SW 1271 (cell line): Measurements from ENCODE around the gene RBBP7.
A peak's percentile ranks its signal among the peaks of the same experiment; 100 is the strongest.

Experiments used
- DNase-seq, 2 experiments: peaks; one replicate each; lab custom pipeline; 2025; lab: John Stamatoyannopoulos, UW

Gene RBBP7

GRCh38 chrX:16826207-16826606, 44.0 kb downstream of the RBBP7 start:
- DNase-seq, result peak in 1 of 2 experiments; percentile 19

- DNase-seq, result no peak
These were observed 44.7 kb downstream of the RBBP7 start for GRCh38 chrX:16825264-16826035.

GRCh38 chrX:16822723-16823122, 47.4 kb downstream of the RBBP7 start:
- DNase-seq, result peak; percentile 1 to 45

GRCh38 chrX:16819634-16820033, 50.5 kb downstream of the RBBP7 start:
- DNase-seq, result no peak

- DNase-seq, result no peak
These were observed 55.6 kb downstream of the RBBP7 start for GRCh38 chrX:16814597-16814996.

- no peak for DNase-seq
These were observed 62.1 kb downstream of the RBBP7 start for GRCh38 chrX:16807976-16808542.

GRCh38 chrX:16807548-16807947, 62.6 kb downstream of the RBBP7 start:
- DNase-seq, result peak in 1 of 2 experiments; percentile 25

- DNase-seq, result no peak
These were observed 65.2 kb downstream of the RBBP7 start for GRCh38 chrX:16804923-16805464.

- no peak for DNase-seq
These were observed 72.3 kb downstream of the RBBP7 start for GRCh38 chrX:16797841-16798240.

GRCh38 chrX:16797358-16797757, 72.8 kb downstream of the RBBP7 start:
- no peak for DNase-seq

- DNase-seq, result no peak
These were observed 73.9 kb downstream of the RBBP7 start for GRCh38 chrX:16796298-16796697.
